DND-41 (cell line): ENCODE results near the gene RAC2.

Experiments used
- CTCF ChIP-seq: IDR thresholded peaks from 2 replicates; pipeline ENCODE4 v1.5.1; 2012; ENCODE audit warnings: borderline replicate concordance, low read length, moderate library complexity, mild to moderate bottlenecking; ENCODE audit not compliant: poor library complexity, severe bottlenecking; ENCODE audit errors: extremely low read depth
- EZH2 ChIP-seq: IDR thresholded peaks from 3 replicates; pipeline ENCODE4 v1.6.1; 2012; ENCODE audit warnings: borderline replicate concordance, low read depth, mild to moderate bottlenecking, moderate library complexity, low read length, inconsistent platforms; ENCODE audit not compliant: severe bottlenecking

- no peak for TF ChIP-seq CTCF
- no peak for TF ChIP-seq EZH2
Measured at GRCh38 chr22:37186228-37186996, 57.7 kb downstream of the RAC2 start.
